Activated T-cell treated with anti-CD3 and anti-CD28 coated beads for 1 hour (primary cell): ENCODE data around the gene TMEM59L.

Experiments used
- DNase-seq: peaks from one replicate; pipeline ENCODE4 v3.0.0-alpha.2; 2020; ENCODE audit warnings: low read depth

The TMEM59L gene

DNA sequence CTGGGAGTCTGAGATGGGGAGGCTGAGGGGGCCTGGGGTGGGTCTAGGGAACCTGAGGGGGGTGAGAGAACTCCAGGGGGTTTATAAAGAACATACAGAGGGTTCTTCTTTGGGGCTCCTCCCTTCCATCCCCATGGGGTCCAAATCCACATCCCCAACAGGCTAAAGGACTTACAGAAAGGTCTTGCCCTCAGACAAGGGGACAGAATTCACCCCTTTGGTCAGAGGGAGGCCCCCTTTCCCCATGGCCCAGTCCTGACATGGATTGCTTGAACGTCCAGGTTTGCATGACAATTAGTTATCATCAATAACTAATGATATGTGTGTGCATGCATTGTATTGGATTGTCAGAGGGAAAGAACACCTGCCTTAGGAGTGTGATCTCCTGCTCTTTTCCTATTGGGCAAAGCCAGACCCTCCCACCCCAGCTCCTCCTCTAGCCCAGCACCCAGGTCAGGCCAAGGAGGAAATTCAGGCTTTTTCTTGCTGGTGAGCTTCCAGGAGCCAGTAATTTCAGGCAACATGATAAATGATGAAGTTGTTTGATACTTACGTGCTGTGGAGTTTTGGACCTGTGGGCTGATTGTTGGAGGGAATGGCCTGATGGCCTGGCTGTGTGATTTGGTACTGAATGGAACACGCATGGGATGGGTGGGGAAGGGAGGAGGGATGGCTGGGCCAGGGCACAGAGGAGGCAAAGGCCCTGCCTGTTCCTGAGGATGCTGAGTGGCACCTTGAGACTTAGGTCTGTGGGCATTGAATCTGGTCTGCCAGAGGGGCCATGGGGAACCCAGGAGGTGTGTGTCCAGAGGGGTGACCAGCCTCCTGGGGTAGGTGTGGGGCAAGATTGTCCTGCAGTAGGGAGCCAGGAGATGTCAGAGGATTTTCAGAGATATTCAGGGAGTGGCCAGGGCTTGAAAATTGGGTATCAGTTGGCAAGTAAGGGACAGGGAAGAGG lies 25.3 kb downstream of the TMEM59L start:
- no peak for DNase-seq

- no peak for DNase-seq
Measured at GRCh38 chr19:18639706-18640243, 27.1 kb downstream of the TMEM59L start.

- no peak for DNase-seq
Measured at GRCh38 chr19:18644196-18645034, 31.7 kb downstream of the TMEM59L start.

GRCh38 chr19:18645035-18645511 lies 32.4 kb downstream of the TMEM59L start:
- DNase-seq = no peak

- no peak for DNase-seq
Measured at GRCh38 chr19:18646535-18647370, 34.1 kb downstream of the TMEM59L start.

DNA sequence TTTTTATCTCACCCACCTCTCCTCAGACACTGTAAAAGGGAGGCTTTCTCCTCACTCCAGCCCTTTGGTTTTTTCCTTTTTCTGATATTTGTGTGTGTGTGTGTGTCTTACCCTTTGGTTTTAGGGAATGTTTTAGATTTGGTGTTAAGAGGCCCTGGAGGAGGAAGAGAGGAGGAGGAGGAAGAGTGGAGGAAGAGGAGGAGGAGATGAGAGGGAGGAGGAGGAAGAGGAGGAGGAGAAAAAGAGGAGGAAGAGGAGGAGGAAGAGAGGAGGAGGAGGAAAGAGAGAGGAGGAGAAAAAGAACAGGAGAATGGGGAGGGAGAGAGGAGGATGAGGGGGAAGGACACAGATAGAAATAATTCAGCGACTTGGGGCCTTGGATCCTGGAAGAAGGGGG lies 34.7 kb downstream of the TMEM59L start:
- DNase-seq = no peak

DNA sequence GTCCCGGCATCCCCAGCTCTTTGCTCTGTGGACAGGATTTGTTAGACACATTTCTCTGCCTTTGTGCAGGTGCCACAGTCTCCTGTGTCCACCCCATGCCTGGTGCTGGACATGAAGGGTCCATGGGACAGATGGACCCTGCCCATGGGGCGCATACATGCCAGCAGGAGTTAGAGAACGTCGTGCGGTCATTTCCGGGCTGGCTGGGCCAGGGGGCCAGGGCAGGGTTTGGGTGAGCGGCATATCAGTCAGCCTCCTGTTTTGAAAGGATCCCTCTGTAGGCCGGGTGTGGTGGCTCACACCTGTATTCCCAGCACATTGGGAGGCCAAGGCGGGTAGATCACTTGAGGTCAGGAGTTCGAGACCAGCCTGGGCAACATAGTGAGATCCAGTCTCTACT lies 35.1 kb downstream of the TMEM59L start:
- DNase-seq = no peak

DNA sequence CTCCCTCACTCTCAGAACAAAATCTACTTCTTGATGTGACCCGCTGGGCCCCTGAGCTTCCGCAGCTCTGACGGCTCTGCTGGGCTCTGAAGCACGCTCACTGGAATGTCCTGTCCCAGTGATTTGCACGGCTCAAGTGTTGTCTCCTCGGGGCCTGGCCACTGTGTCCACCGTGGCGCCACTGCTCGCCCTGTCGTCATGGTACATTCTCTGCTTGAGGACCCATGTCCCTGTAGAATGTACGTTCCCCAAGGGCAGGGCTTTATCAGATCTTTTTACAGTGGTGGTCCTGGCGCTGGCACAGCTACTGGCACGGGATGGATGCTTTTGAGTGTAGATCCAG lies 36.3 kb downstream of the TMEM59L start:
- no peak for DNase-seq

GRCh38 chr19:18649371-18650020 lies 36.8 kb downstream of the TMEM59L start:
- DNase-seq = no peak

DNA sequence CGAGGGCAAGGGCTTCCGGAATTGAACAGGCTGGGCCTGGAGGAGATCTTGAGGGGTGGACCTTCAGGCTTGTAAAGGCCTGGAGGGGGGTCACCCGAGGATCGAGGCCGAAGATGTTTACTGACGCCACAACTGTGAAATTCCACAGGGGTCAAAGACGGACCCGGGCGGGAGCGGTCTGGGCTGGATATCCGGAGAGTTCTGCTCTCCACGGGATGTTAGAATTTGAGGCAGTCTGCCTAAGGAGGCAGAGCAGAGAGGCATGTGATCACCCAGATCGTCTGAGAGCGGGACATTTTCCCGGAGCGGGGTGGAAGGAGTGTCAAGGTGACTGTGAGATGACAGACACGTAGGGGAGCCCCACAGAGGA lies 37.3 kb downstream of the TMEM59L start:
- no peak for DNase-seq

DNA sequence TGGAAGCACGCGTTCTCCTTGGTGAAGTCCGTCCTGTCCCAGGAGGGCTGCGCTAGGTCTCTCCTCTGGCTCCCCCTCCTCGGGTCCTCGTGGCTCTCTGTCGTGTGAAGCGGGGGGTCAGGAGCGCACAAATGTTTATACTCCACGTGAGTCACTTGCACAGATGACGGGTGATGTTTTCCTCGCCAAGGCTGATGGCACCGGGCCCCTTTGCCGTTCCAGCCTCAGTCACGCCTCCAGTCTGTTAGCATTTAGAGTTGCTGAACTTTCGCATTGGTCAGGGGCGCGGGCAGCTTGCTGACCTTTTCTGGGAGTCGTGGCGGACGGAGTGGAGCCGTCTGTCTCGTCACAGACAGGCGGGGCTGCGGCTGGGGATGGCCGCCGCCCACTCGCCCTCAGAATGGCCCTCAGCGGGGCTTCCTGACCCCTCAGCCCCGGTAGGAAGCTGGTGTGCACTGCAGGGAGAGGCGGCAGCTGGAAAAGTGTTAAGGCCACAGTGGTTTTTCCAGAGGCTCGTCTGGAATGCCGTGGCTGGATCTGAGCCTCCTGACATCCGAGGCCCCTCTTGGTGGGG lies 37.9 kb downstream of the TMEM59L start:
- no peak for DNase-seq

DNA sequence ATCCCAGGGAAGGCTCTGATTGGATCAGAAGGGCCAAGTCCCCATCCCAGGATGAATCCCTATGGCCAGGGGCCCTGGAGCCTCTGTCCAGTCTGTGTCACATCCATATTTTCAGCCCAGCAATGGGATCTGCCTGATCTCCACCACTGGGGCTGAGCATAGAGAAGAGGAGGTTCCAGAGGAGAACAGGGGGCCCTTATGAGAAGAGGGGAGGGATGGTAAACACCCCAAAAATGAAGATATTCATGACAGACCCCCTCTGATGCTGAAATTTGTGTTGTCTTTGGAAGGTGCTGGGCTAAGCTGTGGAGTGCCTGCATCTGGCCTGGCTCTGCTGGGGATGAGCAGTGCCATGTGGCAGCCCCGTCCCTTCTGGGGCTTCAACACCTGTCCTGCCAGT lies 38.6 kb downstream of the TMEM59L start:
- DNase-seq = no peak

DNA sequence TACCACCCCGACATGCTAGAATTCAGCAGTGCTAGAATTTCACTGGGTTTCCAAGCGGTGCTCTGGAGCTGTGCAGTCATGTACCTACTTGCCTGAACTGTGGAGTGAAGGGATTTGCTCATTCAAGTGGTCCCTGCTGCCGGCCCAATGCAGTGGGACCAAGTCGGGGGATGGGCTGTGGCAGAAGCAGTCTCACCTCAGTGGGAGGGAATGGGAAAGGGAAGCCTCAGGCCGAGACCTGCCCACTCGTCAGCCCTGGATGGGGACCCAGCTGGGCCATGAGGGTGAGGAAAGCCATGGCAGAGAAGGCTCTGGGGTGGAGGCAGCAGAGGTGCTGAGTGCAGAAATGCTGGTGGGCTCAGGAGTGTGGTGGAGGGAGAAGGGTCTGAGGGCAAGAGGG lies 39.1 kb downstream of the TMEM59L start:
- no peak for DNase-seq

- DNase-seq = no peak
Measured at GRCh38 chr19:18653853-18654252, 41.2 kb downstream of the TMEM59L start.

- DNase-seq = no peak
Measured at GRCh38 chr19:18654469-18654868, 41.8 kb downstream of the TMEM59L start.

- DNase-seq = no peak
Measured at GRCh38 chr19:18655173-18655844, 42.6 kb downstream of the TMEM59L start.

DNA sequence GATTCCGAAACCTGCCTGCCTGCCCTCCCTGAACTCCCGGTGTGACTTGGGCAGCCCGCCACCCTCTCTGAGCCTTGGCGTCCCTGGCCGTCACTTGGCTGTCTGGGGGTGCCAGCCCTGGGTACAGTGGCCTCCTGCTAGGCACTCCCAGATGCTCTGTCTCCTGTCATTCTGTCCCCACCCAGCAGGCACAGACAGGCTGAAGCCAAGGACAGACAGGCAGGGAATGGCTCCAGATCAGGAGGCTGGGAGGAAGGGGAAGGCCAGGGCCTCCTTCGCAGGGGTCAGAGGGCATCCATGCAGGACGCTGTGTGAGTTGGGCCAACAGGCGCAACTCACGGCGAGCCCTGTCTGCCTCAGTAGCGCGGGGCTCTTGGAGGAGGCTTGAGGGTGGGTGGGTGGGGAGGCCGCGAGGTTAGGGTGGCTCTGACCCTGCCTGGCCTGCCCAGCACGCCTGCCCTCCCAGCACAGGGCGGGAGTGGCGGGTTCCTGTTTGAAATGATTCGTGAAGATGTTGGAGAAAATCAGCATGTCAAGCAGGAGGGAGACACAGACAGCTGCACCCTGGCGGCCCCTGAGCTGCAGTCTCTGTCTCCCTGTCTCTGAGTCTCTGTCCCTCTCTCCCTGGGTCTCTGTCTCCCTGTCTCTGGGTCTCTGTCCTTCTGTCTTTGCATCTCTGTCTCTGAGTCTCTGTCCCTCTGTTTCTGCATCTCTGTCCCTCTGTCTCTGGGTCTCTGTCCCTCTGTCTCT lies 43.8 kb downstream of the TMEM59L start:
- DNase-seq = no peak

- no peak for DNase-seq
Measured at GRCh38 chr19:18657590-18658365, 45.1 kb downstream of the TMEM59L start.

GRCh38 chr19:18658366-18658855 lies 45.7 kb downstream of the TMEM59L start:
- no peak for DNase-seq
